GM03348 (cell line): Measurements from ENCODE around the gene TAF13.
"Not testable (repeated sequence)": the region's sequence is repeated elsewhere in the genome, so short reads cannot be mapped to it uniquely, and the experiment has no call there.

Experiments used
- DNase-seq: peaks from one replicate; pipeline ENCODE4 v3.0.0; 2012; ENCODE audit warnings: low spot score

Gene TAF13

GRCh38 chr1:109091078-109091838 lies 15.5 kb upstream of the TAF13 start:
- DNase-seq: peak; percentile 69

DNA sequence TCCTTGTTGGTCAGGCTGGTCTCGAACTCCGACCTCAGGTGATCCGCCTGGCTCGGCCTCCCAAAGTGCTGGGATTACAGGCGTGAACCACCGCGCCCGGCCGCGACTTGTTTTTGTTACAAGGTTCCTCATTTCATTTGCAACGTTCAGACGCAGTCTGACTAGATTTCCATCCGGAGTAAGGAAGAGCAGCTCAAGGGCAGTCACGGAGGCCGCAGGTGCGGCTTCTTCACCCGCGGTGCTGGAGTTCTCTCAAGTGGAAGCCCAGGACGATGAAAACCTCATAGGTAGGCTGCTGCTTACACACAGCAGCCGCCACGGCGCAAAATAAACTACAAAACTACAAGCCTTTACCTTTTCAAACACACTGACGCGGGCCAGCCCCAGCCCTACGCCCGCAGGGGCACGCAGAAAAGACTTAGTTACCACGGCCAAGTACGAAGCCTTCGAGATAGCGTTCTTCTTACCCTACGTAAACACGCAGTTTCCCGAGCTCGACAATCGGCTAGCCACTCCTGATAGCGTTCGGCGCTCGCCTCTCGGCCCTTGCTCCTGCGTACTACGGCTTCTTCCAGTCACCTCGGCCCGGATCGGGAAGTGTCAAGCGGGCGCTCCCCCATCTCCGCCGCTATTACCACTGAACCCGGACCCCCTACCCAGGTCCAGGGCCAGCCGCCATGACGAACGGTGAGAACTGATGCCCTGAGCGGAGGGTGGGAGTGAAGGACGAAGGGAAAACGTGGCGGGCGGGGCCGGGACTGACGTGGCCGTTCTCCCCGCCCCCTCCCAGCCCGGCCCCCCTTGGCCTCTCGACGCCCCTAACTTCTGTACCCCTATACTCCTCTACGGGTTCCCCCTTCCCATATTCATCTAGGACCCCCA lies 14.6 kb upstream of the TAF13 start, which contains the start of gene TMEM167B:
TSS of gene TMEM167B (plus strand) at position 569 of the 882 bp plus-strand sequence. CDS start at position 678, 109 bp downstream.
- DNase-seq: peak; percentile 90

GRCh38 chr1:109089242-109090015 lies 13.6 kb upstream of the TAF13 start:
- DNase-seq: peak; percentile 53

- no peak for DNase-seq
Observed at GRCh38 chr1:109084563-109085517, 9.0 kb upstream of the TAF13 start.

- no peak for DNase-seq
Observed at GRCh38 chr1:109083923-109084322, 8.1 kb upstream of the TAF13 start.

DNA sequence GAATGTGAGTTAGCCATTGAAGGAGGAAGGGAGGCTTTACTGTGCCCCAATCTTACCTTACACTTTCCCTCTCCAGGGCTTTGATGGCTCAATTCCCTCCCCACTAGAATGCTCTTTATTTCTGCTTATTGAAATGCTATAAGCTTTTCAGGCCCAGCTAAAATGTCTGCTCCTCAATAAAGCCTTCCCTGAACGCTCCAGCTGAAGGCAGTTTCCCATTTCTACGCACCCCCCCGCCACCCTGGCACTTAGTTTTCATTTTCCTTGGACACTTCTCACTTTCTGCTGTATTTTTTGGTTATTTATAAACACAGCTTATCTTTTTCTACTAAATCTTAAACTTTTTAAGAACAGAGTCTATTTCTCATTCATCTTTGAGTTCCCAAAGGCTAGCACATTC lies 7.7 kb upstream of the TAF13 start:
- DNase-seq: no peak

DNA sequence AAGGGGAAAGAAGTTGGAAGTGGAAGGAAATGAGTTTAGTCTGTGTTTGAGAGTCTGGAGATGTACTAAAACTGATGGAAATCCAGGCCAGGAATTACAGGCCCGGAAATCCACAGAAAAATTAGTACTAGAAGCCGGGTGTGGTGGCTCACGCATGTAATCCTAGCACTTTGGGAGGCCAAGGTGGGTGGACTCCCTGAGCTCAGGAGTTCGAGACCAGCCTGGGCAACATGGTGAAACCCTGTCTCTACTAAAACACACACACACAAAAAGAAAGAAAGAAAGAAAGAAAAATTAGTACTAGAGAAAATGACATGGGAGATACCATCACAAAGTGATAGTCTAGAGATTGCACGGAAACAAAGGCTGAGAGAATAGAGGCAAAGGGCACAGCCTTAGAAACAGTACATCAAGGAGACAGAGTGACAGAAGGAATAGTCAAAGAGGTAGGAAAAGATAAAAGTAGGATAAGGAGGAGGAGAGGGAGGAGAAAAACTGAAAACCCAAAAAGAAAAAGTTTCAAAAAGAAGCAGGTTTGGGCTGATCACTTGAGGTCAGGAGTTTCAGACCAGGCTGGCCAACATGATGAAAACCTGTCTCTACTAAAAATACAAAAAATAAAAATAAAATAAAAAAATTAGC lies 4.8 kb upstream of the TAF13 start:
- no peak for DNase-seq

GRCh38 chr1:109079240-109079622 lies 3.4 kb upstream of the TAF13 start:
- DNase-seq: no peak

DNA sequence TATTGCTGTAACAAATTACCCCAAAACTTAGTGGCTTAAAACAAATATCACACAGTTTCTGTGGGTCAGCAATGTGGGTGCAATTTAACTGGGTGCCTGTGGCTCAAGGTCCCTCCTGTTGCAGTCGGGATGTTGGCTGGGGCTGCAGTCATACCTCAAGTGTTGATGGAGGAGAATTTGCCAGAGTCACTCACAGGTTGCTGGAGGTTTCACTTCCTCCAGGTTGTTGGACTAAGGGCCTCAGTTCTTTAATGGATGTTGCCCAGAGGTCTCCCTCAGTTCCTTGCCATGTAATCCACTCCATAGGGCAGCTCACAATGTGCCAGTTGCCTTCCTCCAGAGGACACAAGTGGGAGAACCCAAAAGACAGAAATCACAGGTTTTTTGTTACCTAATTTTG lies 2.5 kb upstream of the TAF13 start:
- no peak for DNase-seq

- DNase-seq: no peak
Observed at GRCh38 chr1:109069294-109069693, 6.5 kb downstream of the TAF13 start.

- no peak for DNase-seq
Observed at GRCh38 chr1:109067883-109068282, 7.9 kb downstream of the TAF13 start.

GRCh38 chr1:109065137-109065536 lies 10.7 kb downstream of the TAF13 start:
- DNase-seq: no peak

- no peak for DNase-seq
Observed at GRCh38 chr1:109061183-109061582, 14.6 kb downstream of the TAF13 start.

DNA sequence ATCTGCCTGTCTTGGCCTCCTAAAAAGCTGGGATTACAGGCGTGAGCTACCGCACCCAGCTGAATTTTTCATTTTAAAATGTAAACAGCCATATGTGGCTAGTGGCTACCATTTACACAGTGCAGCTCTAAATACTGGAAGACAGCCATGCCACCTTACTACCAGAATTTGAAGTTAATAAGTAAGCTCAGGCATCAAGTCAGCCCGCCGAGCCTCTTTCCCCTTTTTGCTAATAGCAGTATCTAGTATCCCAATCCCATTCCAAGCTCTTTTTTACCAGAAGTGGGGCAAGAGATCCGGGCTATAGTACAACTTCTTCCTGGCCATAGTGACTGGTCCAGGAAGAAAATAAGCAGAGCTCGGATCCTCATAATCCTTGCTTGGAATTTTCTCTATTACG lies 15.1 kb downstream of the TAF13 start:
- no peak for DNase-seq

DNA sequence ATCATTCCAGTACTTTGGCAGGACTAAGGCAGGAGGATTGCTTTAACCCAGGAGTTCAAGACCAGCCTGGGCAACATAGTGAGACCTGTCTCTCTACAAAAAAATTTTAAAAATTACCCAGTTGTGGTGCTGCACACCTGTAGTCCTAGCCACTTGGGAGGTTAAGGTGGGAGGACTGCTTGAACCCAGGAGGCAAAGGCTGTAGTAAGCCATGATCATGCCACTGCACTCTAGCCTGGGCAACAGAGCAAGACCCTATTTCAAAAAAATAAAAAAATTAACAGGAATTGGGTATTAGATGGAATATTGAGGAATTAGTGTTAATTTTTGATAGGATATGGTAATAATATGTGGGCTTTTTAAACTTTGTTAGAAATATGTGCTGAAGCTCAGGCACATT lies 16.8 kb downstream of the TAF13 start:
- no peak for DNase-seq

GRCh38 chr1:109056064-109056463 lies 19.7 kb downstream of the TAF13 start:
- no peak for DNase-seq

DNA sequence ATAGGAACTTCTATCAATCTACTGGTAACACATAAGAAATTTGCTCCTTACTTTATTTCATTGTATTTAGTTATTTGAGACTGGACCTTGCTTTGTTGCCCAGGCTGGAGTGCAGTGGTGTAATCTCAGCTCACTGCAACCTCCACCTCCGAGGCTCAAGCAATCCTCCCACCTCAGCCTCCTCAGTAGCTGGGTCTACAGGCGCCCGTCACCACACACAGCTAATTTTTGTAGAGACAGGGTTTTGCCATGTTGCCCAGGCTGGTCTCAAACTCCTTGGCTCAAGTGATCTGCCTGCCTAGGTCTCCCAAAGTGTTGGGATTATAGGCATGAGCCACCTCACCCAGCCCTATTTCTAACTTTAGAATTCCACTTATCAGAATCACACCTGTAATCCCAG lies 23.7 kb downstream of the TAF13 start:
- not testable (repeated sequence) for DNase-seq

DNA sequence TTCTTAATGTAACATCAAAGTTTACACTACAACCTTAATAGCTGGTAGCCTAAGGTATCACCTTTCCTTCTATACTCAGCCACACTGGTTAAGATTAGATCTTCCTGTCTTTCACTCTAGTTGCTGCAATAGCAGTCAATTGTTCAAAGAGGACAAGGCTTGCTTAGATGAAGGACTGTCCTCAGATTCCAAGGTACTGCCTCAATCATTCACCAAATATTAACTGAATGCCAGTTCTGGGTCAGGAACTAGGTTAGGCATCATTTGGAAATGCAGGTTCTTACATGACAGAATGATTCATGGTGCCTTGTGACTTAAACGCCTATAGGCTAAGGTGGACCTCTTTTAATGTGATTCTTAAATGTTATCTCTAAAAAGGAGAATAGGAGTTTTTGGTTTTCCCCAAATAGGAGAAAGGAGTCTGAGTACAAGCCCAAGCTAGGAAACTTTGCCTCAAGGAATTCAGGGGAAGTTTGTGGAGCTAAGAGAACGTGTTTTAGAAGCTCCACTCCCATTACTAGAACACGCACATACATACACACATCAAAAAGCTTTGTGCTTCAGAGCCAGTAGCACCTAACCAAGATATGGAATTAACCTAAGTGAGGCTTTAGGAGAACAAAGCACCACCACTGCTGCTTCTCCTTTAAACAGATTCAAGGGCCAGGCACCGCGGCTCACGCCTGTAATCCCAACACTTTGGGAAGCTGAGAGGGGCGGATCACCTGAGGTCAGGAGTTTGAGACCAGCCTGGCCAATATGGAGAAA lies 25.4 kb downstream of the TAF13 start:
- DNase-seq: no peak

DNA sequence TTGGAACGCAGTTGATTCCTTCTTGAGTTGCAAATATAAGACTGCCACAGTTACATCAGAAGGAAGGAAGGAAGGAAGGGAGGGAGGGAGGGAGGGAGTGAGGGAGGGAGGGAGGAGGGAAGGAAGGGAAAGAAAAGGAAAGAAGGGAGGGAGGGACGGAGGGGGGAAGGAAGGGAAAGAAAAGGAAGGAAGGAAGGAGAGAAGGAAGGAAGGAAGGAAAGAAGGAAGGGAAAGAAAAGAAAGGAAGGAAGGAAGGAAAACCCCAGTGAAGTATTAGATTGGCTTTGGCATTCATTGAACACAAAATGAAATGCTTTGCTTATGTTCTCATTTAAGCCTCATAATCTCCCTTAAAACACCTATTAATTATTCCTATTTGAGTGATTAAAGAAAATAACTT lies 27.5 kb downstream of the TAF13 start:
- DNase-seq: no peak

GRCh38 chr1:109047339-109047738 lies 28.5 kb downstream of the TAF13 start:
- no peak for DNase-seq
